SU-DHL-6 (cell line): ENCODE measurements around the gene JSRP1.

Experiments used
- CTCF ChIP-seq: fragments of 200-600 bp; sonication (generic); IDR thresholded peaks from one replicate; pipeline ENCODE4 v1.5.1; 2017; ENCODE audit warnings: antibody characterized with exemption, mild to moderate bottlenecking, low read length, moderate library complexity; ENCODE audit not compliant: insufficient read depth, poor library complexity, severe bottlenecking
- EZH2phosphoT487 ChIP-seq: fragments of 200-600 bp; sonication (generic), shearing (Covaris generic); conservative IDR thresholded peaks from 2 replicates; pipeline ENCODE4 v1.6.1; 2018; ENCODE audit warnings: mild to moderate bottlenecking, antibody characterized with exemption, low read length, moderate library complexity, mixed read lengths

GRCh38 chr19:2275588-2276428 is 19.6 kb upstream of the JSRP1 start:
- TF ChIP-seq CTCF (no peak), EZH2phosphoT487 (no peak)
